ENCODE results near the gene ST6GAL1. TPM values are rescaled to one million over a fixed set of nuclear protein-coding genes. Genes with fewer than 3 reads are reported as not detected.
"Not testable (repeated sequence)": the region's sequence is repeated elsewhere in the genome, so short reads cannot be mapped to it uniquely, and the experiment has no call there.

Gene ST6GAL1
- 62.6 TPM for total RNA-seq

GRCh38 chr3:186930143-186930640 is at the start of gene ST6GAL1:
Gene ST6GAL1, plus strand, starts transcription at chr3:186930526. Its CDS starts 112,178 bp downstream, at chr3:187042704.
- ATAC-seq (peak; percentile 75), DNase-seq (ENCODE audit: low spot score) (peak; percentile 82)
- intact Hi-C loops (cut with DNase I): no loop called here

GRCh38 chr3:186882150-186882524 is 48.2 kb upstream of the ST6GAL1 start:
- intact Hi-C loops (cut with DNase I): no loop called here
- no peak for ATAC-seq
- no peak for DNase-seq (ENCODE audit: low spot score)

- DNase-seq (ENCODE audit: low spot score) (no peak), ATAC-seq (no peak)
- intact Hi-C loops (cut with DNase I): no loop called here
Measured at GRCh38 chr3:186882881-186883685, 47.2 kb upstream of the ST6GAL1 start.

- ATAC-seq: no peak
- DNase-seq (ENCODE audit: low spot score): no peak
- intact Hi-C loops (cut with DNase I): no loop called here
Measured at GRCh38 chr3:186883686-186884058, 46.7 kb upstream of the ST6GAL1 start.

- ATAC-seq; intact Hi-C loops (cut with DNase I); DNase-seq (ENCODE audit: low spot score): not testable (repeated sequence)
Measured at GRCh38 chr3:186884868-186885267, 45.5 kb upstream of the ST6GAL1 start.

GRCh38 chr3:186886202-186886981 is 43.9 kb upstream of the ST6GAL1 start:
- intact Hi-C loops (cut with DNase I): no loop called here
- DNase-seq (ENCODE audit: low spot score) (no peak), ATAC-seq (no peak)

GRCh38 chr3:186887507-186887938 is 42.8 kb upstream of the ST6GAL1 start:
- ATAC-seq; DNase-seq (ENCODE audit: low spot score); intact Hi-C loops (cut with DNase I): not testable (repeated sequence)

- ATAC-seq (no peak), DNase-seq (ENCODE audit: low spot score) (no peak)
- intact Hi-C loops (cut with DNase I): no loop called here
Measured at GRCh38 chr3:186888569-186888968, 41.8 kb upstream of the ST6GAL1 start.

GRCh38 chr3:186889698-186890097 is 40.6 kb upstream of the ST6GAL1 start:
- ATAC-seq; intact Hi-C loops (cut with DNase I); DNase-seq (ENCODE audit: low spot score): not testable (repeated sequence)

GRCh38 chr3:186890911-186891310 is 39.4 kb upstream of the ST6GAL1 start:
- intact Hi-C loops (cut with DNase I): no loop called here
- no peak for ATAC-seq
- DNase-seq (ENCODE audit: low spot score): no peak

GRCh38 chr3:186893071-186893470 is 37.3 kb upstream of the ST6GAL1 start:
- DNase-seq (ENCODE audit: low spot score); intact Hi-C loops (cut with DNase I); ATAC-seq: not testable (repeated sequence)

GRCh38 chr3:186895406-186895805 is 34.9 kb upstream of the ST6GAL1 start:
- DNase-seq (ENCODE audit: low spot score) (no peak), ATAC-seq (no peak)
- intact Hi-C loops (cut with DNase I): no loop called here

- ATAC-seq (no peak), DNase-seq (ENCODE audit: low spot score) (no peak)
- intact Hi-C loops (cut with DNase I): no loop called here
Measured at GRCh38 chr3:186896006-186896405, 34.3 kb upstream of the ST6GAL1 start.

- intact Hi-C loops (cut with DNase I): no loop called here
- DNase-seq (ENCODE audit: low spot score) (no peak), ATAC-seq (no peak)
Measured at GRCh38 chr3:186896875-186897274, 33.5 kb upstream of the ST6GAL1 start.

GRCh38 chr3:186901135-186901734 is 29.1 kb upstream of the ST6GAL1 start:
- intact Hi-C loops (cut with DNase I): no loop called here
- no peak for DNase-seq (ENCODE audit: low spot score)
- ATAC-seq: no peak

- ATAC-seq (no peak), DNase-seq (ENCODE audit: low spot score) (no peak)
- intact Hi-C loops (cut with DNase I): no loop called here
Measured at GRCh38 chr3:186902154-186902553, 28.2 kb upstream of the ST6GAL1 start.

GRCh38 chr3:186902713-186903112 is 27.6 kb upstream of the ST6GAL1 start:
- DNase-seq (ENCODE audit: low spot score) (no peak), ATAC-seq (no peak)
- intact Hi-C loops (cut with DNase I): no loop called here

GRCh38 chr3:186903676-186904075 is 26.6 kb upstream of the ST6GAL1 start:
- ATAC-seq; intact Hi-C loops (cut with DNase I); DNase-seq (ENCODE audit: low spot score): not testable (repeated sequence)

GRCh38 chr3:186907075-186907474 is 23.3 kb upstream of the ST6GAL1 start:
- intact Hi-C loops (cut with DNase I); DNase-seq (ENCODE audit: low spot score); ATAC-seq: not testable (repeated sequence)
